ENCODE measurements around the gene STRIP1.

The STRIP1 gene

DNA sequence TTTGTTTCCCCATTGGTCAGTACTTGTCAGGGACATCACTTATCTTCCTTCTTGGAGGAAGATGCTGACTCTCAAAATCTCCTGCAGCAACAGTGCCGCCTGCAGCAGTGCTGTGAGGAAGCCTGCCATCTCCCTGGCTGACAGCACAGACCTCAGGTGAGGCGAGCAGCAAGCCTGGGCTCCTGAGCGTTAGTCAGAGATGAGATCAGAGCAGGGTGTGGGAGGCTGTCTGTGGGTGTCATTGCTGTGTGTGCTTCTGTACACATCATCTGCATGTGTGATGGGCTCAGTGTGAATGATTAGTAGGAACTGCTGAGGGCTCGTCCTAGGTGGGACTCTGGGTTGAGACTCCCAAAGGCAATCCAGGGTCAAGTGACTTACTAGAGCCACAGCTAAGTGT is 6.1 kb downstream of the STRIP1 start:
- H3K4me2 ChIP-seq (ENCODE audit: low read depth, low read length, poor library complexity, severe bottlenecking), result no peak overlapping the region
- H3F3A ChIP-seq (ENCODE audit: insufficient read depth), result no peaks in the 10 kb centered on the region
- no peak overlapping the region for H2AFZ ChIP-seq (ENCODE audit: low read depth, low read length, severe bottlenecking)
- H3K36me3 ChIP-seq (ENCODE audit: low read length), result peaks cover 13% of the 10 kb centered on the region; the same call in 1 of the 2 replicates
- no peaks in the 10 kb centered on the region for H3K27me3 ChIP-seq (ENCODE audit: low read length)
- no peaks in the 10 kb centered on the region for H3K9me2 ChIP-seq (replicated peaks; ENCODE audit: insufficient read depth, low read length)
- H4K20me1 ChIP-seq (ENCODE audit: low read depth, low read length), result no peaks in the 10 kb centered on the region
- H3K4me3 ChIP-seq (ENCODE audit: insufficient read depth, low read length, poor library complexity, severe bottlenecking), result no peak overlapping the region
- H3K27ac ChIP-seq (ENCODE audit: low read depth, low read length), result no peak overlapping the region
- no peak for TF ChIP-seq CTCF (IDR thresholded peaks at IDR 0.05; ENCODE audit: insufficient read depth, low read length, poor library complexity, severe bottlenecking)
- TF ChIP-seq EZH2phosphoT487 (conservative IDR thresholded peaks at IDR 0.05; ENCODE audit: low read length), result no peak
- no peaks in the 10 kb centered on the region for H3K9me3 ChIP-seq (ENCODE audit: insufficient read depth, low read length)
- no peak overlapping the region for H3K9ac ChIP-seq (ENCODE audit: low read length)
- peaks cover 12% of the 10 kb centered on the region for H3K79me2 ChIP-seq (ENCODE audit: insufficient read depth, low read length)

- H2AFZ ChIP-seq (ENCODE audit: low read depth, low read length, severe bottlenecking), result no peak overlapping the region
- no peaks in the 10 kb centered on the region for H3K79me2 ChIP-seq (ENCODE audit: insufficient read depth, low read length)
- H3K36me3 ChIP-seq (ENCODE audit: low read length), result peaks cover 18% of the 10 kb centered on the region; the same call in 1 of the 2 replicates
- no peak overlapping the region for H3K4me2 ChIP-seq (ENCODE audit: low read depth, low read length, poor library complexity, severe bottlenecking)
- H3K4me3 ChIP-seq (ENCODE audit: insufficient read depth, low read length, poor library complexity, severe bottlenecking), result no peak overlapping the region
- no peaks in the 10 kb centered on the region for H4K20me1 ChIP-seq (ENCODE audit: low read depth, low read length)
- TF ChIP-seq CTCF (IDR thresholded peaks at IDR 0.05; ENCODE audit: insufficient read depth, low read length, poor library complexity, severe bottlenecking) (no peak), EZH2phosphoT487 (conservative IDR thresholded peaks at IDR 0.05; ENCODE audit: low read length) (no peak)
- H3K9ac ChIP-seq (ENCODE audit: low read length), result no peak overlapping the region
- H3K27me3 ChIP-seq (ENCODE audit: low read length), result no peaks in the 10 kb centered on the region
- H3F3A ChIP-seq (ENCODE audit: insufficient read depth), result no peaks in the 10 kb centered on the region
- H3K27ac ChIP-seq (ENCODE audit: low read depth, low read length), result no peak overlapping the region
- no peaks in the 10 kb centered on the region for H3K9me2 ChIP-seq (replicated peaks; ENCODE audit: insufficient read depth, low read length)
- H3K9me3 ChIP-seq (ENCODE audit: insufficient read depth, low read length), result no peaks in the 10 kb centered on the region
These were observed 8.6 kb downstream of the STRIP1 start for GRCh38 chr1:110043016-110043415.

DNA sequence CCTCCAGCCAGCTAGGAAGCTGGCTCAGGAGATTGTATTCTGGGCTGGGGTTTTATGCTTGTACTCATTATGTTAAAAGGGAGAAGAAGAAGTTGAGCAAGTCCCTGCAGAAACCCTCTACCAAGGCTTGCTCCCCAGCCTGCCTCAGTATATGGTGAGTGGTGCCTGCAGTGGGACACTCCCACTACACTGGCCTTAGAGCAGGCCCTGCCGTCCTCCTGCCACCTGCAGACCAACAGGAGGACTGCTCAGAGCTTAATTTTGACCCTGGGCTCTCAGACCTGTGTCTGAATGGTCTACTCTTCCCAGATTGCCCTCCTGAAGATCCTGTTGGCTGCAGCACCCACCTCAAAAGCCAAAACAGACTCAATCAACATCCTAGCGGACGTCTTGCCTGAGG is 13.0 kb downstream of the STRIP1 start:
- Histone ChIP-seq H3K4me2 (ENCODE audit: low read depth, low read length, poor library complexity, severe bottlenecking) (no peak overlapping the region), H4K20me1 (ENCODE audit: low read depth, low read length) (no peaks in the 10 kb centered on the region), H3K4me3 (ENCODE audit: insufficient read depth, low read length, poor library complexity, severe bottlenecking) (no peak overlapping the region), H3K9me2 (replicated peaks; ENCODE audit: insufficient read depth, low read length) (no peaks in the 10 kb centered on the region), H3K27ac (ENCODE audit: low read depth, low read length) (no peak overlapping the region), H3K36me3 (ENCODE audit: low read length) (peaks cover 18% of the 10 kb centered on the region; the same call in 1 of the 2 replicates), H2AFZ (ENCODE audit: low read depth, low read length, severe bottlenecking) (no peak overlapping the region), H3K79me2 (ENCODE audit: insufficient read depth, low read length) (no peaks in the 10 kb centered on the region), H3K9me3 (ENCODE audit: insufficient read depth, low read length) (no peaks in the 10 kb centered on the region), H3K27me3 (ENCODE audit: low read length) (no peaks in the 10 kb centered on the region), H3K9ac (ENCODE audit: low read length) (no peak overlapping the region), H3F3A (ENCODE audit: insufficient read depth) (no peaks in the 10 kb centered on the region)
- TF ChIP-seq EZH2phosphoT487 (conservative IDR thresholded peaks at IDR 0.05; ENCODE audit: low read length) (no peak), CTCF (IDR thresholded peaks at IDR 0.05; ENCODE audit: insufficient read depth, low read length, poor library complexity, severe bottlenecking) (no peak)

Data from SU-DHL-6 (cell line).